ENCODE measurements around the gene NPB.

Gene NPB

DNA sequence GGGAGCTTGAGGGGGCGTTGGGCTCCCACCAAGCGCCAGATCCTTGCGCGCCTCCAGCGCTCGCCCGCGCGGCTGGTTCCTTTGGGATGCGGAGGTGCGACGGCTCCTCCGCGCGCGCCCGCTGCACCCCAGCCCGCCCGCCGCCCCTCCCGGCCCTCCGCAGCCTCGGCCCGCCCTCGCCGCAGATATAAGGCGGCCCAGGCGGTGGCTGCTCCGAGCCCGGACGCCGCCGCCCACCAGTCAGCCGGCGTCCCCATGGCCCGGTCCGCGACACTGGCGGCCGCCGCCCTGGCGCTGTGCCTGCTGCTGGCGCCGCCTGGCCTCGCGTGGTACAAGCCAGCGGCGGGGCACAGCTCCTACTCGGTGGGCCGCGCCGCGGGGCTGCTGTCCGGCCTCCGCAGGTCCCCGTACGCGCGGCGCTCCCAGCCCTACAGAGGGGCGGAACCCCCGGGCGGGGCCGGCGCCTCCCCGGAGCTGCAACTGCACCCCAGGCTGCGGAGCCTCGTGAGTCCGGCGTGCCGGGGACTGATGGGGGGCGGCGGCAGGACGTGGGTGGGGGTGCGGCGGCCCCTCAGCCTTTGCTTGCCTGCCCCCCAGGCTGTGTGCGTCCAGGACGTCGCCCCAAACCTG is at the start of gene NPB:
NPB (plus strand) TSS at position 216 of the 630 bp plus-strand sequence; CDS start at position 256, 40 bp downstream.
- DNase-seq = no peak

DNA sequence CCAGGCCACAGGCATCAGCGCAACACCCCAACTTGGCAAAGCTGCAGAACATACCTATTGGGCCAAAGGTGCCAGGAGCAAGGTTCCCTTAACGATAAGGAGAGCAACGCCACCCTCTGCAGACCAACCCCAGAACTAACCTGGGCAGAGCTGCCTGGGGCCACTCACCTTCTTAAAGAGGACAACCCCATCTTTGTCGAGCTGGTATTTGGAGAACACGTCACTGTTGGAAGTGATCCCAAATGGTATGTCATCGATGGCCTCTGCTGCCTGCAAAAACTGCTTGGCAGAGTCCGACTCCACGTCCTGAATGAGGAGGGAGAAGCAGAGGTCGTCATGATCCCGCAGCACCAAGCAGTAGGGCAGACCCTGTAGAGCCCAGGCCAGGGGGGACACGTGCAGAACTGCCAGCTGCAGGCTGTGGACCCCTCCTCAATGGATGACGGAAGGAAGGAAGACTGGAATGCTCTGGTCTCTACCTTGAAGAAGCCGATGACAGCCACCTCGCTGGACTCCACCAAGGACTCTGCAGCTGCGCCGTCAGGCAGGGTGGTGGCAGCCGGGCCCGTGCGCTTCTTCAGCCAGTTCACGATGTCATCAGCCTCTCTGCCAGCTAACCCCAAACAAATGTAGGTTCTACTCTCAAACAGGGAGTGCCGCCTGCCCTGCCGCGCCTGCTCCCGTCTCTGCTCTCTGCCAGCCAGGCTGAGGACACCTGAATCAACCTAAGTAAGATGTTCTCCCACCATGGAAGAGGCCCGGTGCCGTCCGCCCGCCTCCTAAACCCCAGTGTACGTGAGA is 46.9 kb upstream of the NPB start:
- DNase-seq = no peak

GRCh38 chr17:81858170-81858966 is 43.7 kb upstream of the NPB start:
- no peak for DNase-seq

DNA sequence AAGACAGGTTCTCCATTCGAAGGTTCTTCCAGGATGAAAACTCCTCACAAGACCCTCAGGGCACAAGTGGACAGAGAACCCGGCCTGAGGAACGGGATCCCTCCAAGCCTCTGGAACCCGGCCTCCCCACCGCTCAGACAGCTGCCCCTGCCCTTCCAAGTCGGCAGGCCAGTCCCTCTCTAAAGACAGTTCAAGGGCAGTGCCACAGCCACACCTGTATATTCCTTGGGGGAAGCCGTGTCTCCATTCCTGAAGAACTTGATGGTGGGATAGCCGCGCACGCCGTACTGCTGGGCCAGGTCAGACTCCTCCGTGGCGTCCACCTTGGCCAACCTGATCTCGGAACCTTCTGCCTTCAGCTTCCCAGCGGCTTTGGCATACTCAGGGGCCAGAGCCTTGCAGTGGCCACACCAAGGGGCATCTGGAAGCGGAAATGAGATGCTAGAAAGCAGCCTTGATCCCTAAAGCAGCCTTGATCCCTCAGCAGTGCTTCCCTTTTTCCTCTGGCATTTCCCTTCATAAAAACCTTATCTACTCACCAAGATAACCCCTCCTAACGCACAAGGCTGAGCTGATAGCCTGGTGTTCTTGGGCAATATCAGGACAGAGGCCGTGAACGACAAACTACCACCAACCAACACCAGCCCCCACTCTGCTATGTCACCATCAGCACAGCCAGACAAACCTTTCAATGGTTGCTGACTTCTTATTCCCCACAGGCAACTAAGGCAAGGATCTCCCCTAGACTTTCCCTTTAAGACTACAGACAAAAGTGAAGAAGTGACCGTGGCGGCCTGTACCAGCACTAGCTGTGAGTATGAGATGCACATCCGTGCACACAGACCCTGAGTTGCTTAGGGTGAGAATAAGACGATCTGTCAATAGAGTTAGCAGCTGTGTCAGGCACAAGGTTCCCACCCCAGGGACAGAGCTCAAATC is 42.8 kb upstream of the NPB start:
- DNase-seq = no peak

DNA sequence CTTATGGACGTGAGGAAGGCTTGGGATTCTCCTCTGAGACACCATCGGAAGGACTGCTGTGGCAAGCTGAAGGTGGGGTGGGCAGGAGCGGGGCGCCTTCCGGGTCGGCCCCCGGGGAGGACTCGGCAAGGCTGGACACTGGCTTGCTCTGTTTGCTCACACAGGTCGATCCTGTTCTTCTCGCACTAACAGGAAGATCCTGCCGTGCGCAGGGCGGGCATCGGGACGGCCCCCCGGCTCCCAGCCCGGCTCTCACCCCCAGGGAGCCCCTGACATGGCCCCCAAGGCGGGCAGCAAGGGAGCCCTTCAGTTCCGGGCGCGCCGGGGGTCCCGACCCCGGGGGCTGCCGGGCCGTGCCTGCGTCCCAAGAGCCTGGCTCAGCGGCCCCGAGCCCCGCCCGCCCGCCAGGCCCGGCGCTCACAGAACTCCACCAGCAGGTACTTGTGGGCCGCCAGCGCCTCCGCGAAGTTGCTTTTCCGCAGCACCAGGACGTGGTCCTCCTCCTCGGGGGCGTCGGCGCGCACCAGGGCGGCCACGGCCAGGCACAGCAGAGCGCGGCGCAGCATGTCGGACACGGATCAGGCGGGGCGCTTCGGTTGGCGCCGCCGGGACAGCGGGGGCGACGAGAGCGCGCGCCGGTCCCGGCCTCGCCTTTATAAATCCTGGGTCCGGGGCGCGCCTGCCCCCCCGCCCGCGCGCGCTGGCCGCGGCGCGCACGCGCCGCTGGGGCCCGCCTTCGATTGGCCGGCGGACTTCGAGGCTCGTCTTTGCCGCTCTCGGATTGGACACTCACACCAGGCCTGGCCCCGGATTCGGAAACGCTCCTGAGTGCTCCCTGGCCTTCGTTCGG is 41.9 kb upstream of the NPB start, which contains the start of gene P4HB:
P4HB (minus strand) TSS at position 630 of the 850 bp plus-strand sequence; CDS start at position 566, 64 bp downstream.
- DNase-seq = no peak

DNA sequence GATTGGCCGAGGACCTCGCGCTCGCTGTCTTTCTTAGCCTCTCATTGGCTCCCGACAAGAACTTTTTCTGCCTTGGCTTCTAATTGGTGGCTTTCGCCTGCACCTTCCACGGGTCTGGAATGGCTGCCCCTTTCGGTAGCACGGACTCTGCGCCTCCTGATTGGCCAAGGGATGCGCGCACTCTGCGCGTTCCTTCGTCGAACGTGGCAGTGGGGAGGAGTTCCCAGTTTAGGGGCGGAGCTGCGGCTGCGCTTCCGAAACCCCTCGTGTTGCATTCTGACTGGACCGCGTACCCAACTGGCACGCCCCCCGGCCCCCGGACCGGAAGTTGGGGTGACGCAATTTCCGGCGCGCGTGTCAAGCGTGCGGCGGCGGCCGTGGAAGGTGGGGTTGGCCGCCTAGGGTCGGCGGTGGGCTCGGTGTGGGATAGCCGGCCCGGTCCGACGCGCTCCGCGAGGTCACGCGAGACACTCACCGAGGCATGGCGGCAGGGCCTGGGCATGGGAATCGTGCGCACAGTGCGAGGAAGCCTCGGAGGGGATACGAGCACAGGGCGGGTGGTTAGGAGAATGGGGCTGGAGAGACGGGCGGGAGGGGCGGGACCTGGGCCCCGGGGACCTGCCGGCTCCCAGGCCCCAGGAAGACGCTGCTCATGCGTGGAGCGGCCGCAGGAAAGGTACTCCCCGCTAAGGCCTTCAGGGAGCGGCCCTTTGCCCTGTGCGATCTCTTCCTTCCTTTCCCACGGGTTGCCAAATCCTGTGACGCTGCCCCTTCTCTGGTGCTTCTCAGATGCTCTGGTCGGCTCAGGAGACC is 41.1 kb upstream of the NPB start:
- DNase-seq = peak; percentile 98

GRCh38 chr17:81863123-81863675 is 38.8 kb upstream of the NPB start:
- no peak for DNase-seq

DNA sequence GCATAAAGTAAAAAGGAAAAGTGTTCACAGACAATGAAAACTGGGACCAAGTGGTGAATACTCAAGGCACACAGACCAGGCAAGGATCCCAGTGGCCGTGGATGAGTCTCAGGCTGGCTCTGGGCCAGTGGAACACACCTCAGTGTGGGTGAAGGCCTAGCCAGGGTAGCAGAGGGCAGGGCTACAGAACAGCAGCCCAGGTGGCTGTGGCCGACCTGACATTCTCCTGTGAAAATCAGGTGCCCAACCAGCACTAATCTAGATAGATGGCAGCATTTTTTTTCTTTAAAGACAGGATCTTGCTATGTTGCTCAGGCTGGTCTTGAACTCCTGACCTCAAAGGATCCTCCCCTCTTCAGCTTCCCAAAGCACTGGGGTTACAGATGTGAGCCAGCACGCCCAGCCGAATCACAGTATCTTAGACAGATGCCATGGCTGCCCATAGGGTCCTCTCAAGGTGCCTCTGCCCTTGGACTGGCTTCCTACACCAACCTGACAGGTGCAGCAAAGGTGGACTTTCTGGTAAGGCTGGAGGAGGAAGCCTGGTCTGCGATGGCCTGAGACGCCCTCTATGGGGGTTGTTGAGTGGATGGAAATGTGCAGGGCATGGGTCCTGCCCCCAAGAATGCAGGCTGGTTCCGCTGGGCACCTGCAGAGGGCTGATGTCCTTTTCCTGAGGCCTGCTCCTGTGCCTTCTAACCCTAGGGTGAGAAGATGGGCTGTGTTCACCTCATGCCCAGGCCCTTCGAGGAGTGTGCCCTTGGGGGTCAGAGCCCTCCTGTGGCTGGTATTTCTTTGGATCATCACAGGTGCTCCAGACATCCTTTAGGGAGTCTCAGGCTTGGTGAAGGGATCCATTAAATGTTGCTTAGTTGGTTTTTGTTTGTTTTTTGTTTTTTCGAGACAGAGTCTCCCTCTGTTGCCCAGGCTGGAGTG is 37.9 kb upstream of the NPB start:
- DNase-seq = no peak

- no peak for DNase-seq
These were observed 36.7 kb upstream of the NPB start for GRCh38 chr17:81865358-81865732.

- no peak for DNase-seq
These were observed 36.2 kb upstream of the NPB start for GRCh38 chr17:81865733-81866439.

GRCh38 chr17:81866440-81867169 is 35.4 kb upstream of the NPB start:
- DNase-seq = no peak

- no peak for DNase-seq
These were observed 34.7 kb upstream of the NPB start for GRCh38 chr17:81867170-81867990.

DNA sequence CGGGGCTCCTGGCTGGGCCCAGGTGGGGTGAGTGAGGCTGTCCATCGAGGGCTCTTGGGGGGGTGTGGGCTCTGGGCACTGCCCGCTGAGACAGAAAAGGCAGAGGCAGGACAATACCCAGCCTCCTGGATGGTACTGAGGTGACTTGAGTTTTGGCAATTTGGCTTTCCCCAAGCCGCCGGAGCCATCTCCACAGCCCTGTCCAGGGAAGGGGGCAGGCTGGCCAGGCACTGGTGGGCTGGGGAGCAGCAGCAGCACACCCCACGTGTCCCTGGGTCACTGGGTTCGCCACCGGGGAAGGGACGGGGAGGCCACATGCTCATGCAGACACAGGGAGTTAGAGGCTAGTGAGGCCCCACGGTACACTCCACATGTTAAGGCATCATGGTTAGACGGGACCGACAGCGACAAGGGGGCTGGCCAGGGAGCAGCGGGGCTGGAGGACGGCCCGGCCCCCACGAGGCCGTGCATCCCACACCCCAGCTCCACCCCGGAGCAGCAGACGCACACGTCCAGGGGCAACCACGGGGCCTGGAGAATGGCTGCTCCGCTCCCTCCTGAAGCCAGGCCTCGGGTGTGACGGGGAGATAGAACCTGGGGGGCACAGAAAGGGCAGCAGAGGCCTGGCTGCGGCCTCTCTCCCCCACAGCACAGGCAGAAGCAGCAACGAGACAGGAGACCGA is 33.9 kb upstream of the NPB start:
- no peak for DNase-seq

GRCh38 chr17:81868674-81869220 is 33.3 kb upstream of the NPB start:
- DNase-seq = no peak

- no peak for DNase-seq
These were observed 32.6 kb upstream of the NPB start for GRCh38 chr17:81869221-81870130.
